Measurements from ENCODE around the gene ZSCAN22. TPM values are rescaled to one million over a fixed set of nuclear protein-coding genes. Genes with fewer than 3 reads are reported as not detected.

ZSCAN22 gene
- total and polyA plus RNA-seq, 2 of the 13 experiments (the other 11 are each of a cell fraction or from before 2014, with no cell fraction given) = 2.5 to 3.5 TPM

DNA sequence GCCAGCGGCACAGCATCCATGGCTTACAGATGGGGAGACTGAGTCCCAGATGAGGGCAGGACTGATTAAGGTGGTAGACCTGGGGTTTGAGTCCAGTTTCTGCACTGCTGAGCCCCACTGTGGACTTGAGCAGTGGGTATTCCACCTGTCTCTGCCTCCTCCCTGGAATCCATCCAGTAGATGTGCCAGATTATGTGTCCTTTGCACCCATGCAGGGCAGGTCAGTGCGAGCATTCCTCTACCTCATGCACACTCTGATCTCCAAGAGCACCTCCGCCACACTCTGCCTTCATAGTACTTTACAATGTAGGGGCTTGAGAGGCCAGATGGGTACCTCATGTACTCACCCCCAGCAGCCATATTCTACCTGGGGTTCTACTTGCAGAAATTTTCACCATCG lies 10.0 kb downstream of the ZSCAN22 start:
- DNase-seq (ENCODE audit: low spot score) (no peak), ATAC-seq (no peak)
- peaks cover 14 to 38% of the 10 kb centered on the region in 2 experiments; a peak in 4 of 5 replicates for H3K36me3 ChIP-seq (replicated peaks in 1 of 2; ENCODE audit: control insufficient read depth in 1 of 2, insufficient read depth in 2 of 2, low read length in 2 of 2)

GRCh38 chr19:58338336-58338735 lies 11.5 kb downstream of the ZSCAN22 start:
- H3K4me1 ChIP-seq (ENCODE audit: insufficient read depth, low read length) = no peaks in the 10 kb centered on the region
- 98% methylated on average over 9 of the region's 11 CpGs for WGBS (ENCODE audit: low lambda C conversion rate)
- H4K20me1 ChIP-seq (ENCODE audit: insufficient read depth, low read length) = no peaks in the 10 kb centered on the region
- H3K27ac ChIP-seq (ENCODE audit: extremely low read length, insufficient read depth, low read length) = no peak overlapping the region
- no peak overlapping the region for H3K4me3 ChIP-seq (replicated peaks in 1 of 3; ENCODE audit: insufficient read depth in 1 of 3, low read depth in 2 of 3, low read length in 3 of 3)
- H3K9ac ChIP-seq (ENCODE audit: insufficient read depth, low read depth, low read length) = no peak overlapping the region
- peaks cover 14 to 38% of the 10 kb centered on the region in 2 experiments; a peak in 4 of 5 replicates for H3K36me3 ChIP-seq (replicated peaks in 1 of 2; ENCODE audit: control insufficient read depth in 1 of 2, insufficient read depth in 2 of 2, low read length in 2 of 2)
- intact Hi-C loops (cut with micrococcal nuclease; ENCODE audit: unreplicated experiment) = no loop called here
- POLR2A ChIA-PET = no interaction called here
- no peak for ATAC-seq
- in situ Hi-C loops (cut with HindIII; ENCODE audit: extremely low pct_ligation_motif_present, low pct_unique_long_range_greater_than_20kb) = no loop called here
- no peaks in the 10 kb centered on the region for H3K27me3 ChIP-seq (ENCODE audit: control insufficient read depth in 1 of 2, insufficient read depth in 2 of 2, low read length in 2 of 2)
- CTCF ChIA-PET (ENCODE audit: low intra/inter-chr PET ratio, low total read pairs) = no interaction called here
- no peak overlapping the region for H3K4me2 ChIP-seq (ENCODE audit: low read depth, low read length)
- no peak for FAIRE-seq
- no TSS peak for BruUV-seq (replicated peaks)
- no peak overlapping the region for H2AFZ ChIP-seq (ENCODE audit: low read length)
- H3K79me2 ChIP-seq (ENCODE audit: insufficient read depth, low read length) = no peaks in the 10 kb centered on the region
- no peaks in the 10 kb centered on the region for H3K9me3 ChIP-seq (ENCODE audit: low read length)
- no peak for DNase-seq (ENCODE audit: low spot score)
- TF ChIP-seq, protein P1, sequence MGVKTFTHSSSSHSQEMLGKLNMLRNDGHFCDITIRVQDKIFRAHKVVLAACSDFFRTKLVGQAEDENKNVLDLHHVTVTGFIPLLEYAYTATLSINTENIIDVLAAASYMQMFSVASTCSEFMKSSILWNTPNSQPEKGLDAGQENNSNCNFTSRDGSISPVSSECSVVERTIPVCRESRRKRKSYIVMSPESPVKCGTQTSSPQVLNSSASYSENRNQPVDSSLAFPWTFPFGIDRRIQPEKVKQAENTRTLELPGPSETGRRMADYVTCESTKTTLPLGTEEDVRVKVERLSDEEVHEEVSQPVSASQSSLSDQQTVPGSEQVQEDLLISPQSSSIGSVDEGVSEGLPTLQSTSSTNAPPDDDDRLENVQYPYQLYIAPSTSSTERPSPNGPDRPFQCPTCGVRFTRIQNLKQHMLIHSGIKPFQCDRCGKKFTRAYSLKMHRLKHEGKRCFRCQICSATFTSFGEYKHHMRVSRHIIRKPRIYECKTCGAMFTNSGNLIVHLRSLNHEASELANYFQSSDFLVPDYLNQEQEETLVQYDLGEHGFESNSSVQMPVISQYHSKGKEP (CRISPR knock-in tag; IDR thresholded peaks at IDR 0.05) = no peak
- TF ChIP-seq EED (CRISPR knock-in tag; IDR thresholded peaks at IDR 0.05) (no peak), MATR3 (CRISPR knock-in tag; IDR thresholded peaks at IDR 0.05) (no peak), ZKSCAN8 (CRISPR knock-in tag; IDR thresholded peaks at IDR 0.05; ENCODE audit: borderline replicate concordance) (no peak), ZNF362 (CRISPR knock-in tag; IDR thresholded peaks at IDR 0.05; ENCODE audit: borderline replicate concordance) (no peak), ZBTB20 (CRISPR knock-in tag; IDR thresholded peaks at IDR 0.05; ENCODE audit: borderline replicate concordance, low read depth) (no peak), NKX3-1 (CRISPR knock-in tag; IDR thresholded peaks at IDR 0.05) (no peak), GFI1 (CRISPR knock-in tag; IDR thresholded peaks at IDR 0.05; ENCODE audit: borderline replicate concordance) (no peak), ZNF816 (CRISPR knock-in tag; IDR thresholded peaks at IDR 0.05; ENCODE audit: borderline replicate concordance) (no peak)
- TF ChIP-seq, protein P2, sequence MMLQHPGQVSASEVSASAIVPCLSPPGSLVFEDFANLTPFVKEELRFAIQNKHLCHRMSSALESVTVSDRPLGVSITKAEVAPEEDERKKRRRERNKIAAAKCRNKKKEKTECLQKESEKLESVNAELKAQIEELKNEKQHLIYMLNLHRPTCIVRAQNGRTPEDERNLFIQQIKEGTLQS (CRISPR knock-in tag; IDR thresholded peaks at IDR 0.05) = no peak

More for the DNA sequence above, 10.0 kb downstream of the ZSCAN22 start:
- in situ Hi-C loops (cut with HindIII; ENCODE audit: extremely low pct_ligation_motif_present, low pct_unique_long_range_greater_than_20kb) (no loop called here), intact Hi-C loops (cut with micrococcal nuclease; ENCODE audit: unreplicated experiment) (no loop called here)
- FAIRE-seq = no peak
- ChIA-PET POLR2A (no interaction called here), CTCF (ENCODE audit: low intra/inter-chr PET ratio, low total read pairs) (no interaction called here)
- WGBS (ENCODE audit: low lambda C conversion rate) = 88% methylated on average over 4 of the region's 4 CpGs
- no peaks in the 10 kb centered on the region for H3K9me3 ChIP-seq (ENCODE audit: low read length)
- no peak overlapping the region for H3K27ac ChIP-seq (ENCODE audit: extremely low read length, insufficient read depth, low read length)
- no peaks in the 10 kb centered on the region for H4K20me1 ChIP-seq (ENCODE audit: insufficient read depth, low read length)
- H3K4me3 ChIP-seq (replicated peaks in 1 of 3; ENCODE audit: insufficient read depth in 1 of 3, low read depth in 2 of 3, low read length in 3 of 3) = no peak overlapping the region
- no peaks in the 10 kb centered on the region for H3K27me3 ChIP-seq (ENCODE audit: control insufficient read depth in 1 of 2, insufficient read depth in 2 of 2, low read length in 2 of 2)
- no peaks in the 10 kb centered on the region for H3K79me2 ChIP-seq (ENCODE audit: insufficient read depth, low read length)
- TF ChIP-seq, protein P3, sequence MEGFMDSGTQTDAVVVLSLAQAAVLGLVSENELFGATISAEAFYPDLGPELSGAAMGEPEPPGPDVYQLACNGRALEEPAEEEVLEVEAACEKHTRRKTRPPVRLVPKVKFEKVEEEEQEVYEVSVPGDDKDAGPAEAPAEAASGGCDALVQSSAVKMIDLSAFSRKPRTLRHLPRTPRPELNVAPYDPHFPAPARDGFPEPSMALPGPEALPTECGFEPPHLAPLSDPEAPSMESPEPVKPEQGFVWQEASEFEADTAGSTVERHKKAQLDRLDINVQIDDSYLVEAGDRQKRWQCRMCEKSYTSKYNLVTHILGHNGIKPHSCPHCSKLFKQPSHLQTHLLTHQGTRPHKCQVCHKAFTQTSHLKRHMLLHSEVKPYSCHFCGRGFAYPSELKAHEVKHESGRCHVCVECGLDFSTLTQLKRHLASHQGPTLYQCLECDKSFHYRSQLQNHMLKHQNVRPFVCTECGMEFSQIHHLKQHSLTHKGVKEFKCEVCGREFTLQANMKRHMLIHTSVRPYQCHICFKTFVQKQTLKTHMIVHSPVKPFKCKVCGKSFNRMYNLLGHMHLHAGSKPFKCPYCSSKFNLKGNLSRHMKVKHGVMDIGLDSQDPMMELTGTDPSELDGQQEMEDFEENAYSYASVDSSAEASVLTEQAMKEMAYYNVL (CRISPR knock-in tag; IDR thresholded peaks at IDR 0.05; ENCODE audit: borderline replicate concordance) = no peak
- no peak for TF ChIP-seq ZNF432 (CRISPR knock-in tag; IDR thresholded peaks at IDR 0.05; ENCODE audit: borderline replicate concordance)
- no peak for TF ChIP-seq FIP1L1 (IDR thresholded peaks at IDR 0.05; ENCODE audit: borderline replicate concordance, insufficient read depth, low read depth, low read length)
- no peak for TF ChIP-seq DNMT3B (CRISPR knock-in tag; conservative IDR thresholded peaks at IDR 0.05)
- peak; percentile 45; the same call in 1 of the 2 replicates for TF ChIP-seq ZSCAN25 (CRISPR knock-in tag; IDR thresholded peaks at IDR 0.05)
- no peak for TF ChIP-seq SALL1 (CRISPR knock-in tag; IDR thresholded peaks at IDR 0.05)
- TF ChIP-seq NFE2L2 (IDR thresholded peaks at IDR 0.05; ENCODE audit: low read length) = no peak
- no peak overlapping the region for H3K9ac ChIP-seq (ENCODE audit: insufficient read depth, low read depth, low read length)
- H3K4me2 ChIP-seq (ENCODE audit: low read depth, low read length) = no peak overlapping the region
- H2AFZ ChIP-seq (ENCODE audit: low read length) = no peak overlapping the region
- BruUV-seq (replicated peaks) = no TSS peak
- H3K4me1 ChIP-seq (ENCODE audit: insufficient read depth, low read length) = no peaks in the 10 kb centered on the region
